Natural killer cell treated with Interleukin-12 subunit alpha and Interleukin-12 subunit beta and Interleukin-15 and Interleukin-18, amount 100 ng/mL, for 72 hours (primary cell): ENCODE data around the gene CFTR. TPM values are rescaled to one million over a fixed set of nuclear protein-coding genes. Genes with fewer than 3 reads are reported as not detected.
"Not testable (repeated sequence)": the region's sequence is repeated elsewhere in the genome, so short reads cannot be mapped to it uniquely, and the experiment has no call there.

Experiments
- ATAC-seq, 2 donors: fragments of 150-1000 bp; cut with Tn5 transposase in 1 of 2; sonication (Bioruptor Pico), chemical (Tn5 transposase) in 1 of 2; 2 replicates each; pipeline ENCODE4 v1.10.0; 2021
- DNase-seq: peaks from one replicate; pipeline ENCODE4 v3.0.0; 2022; ENCODE audit warnings: low spot score
- H3K27ac Mint-ChIP-seq, 2 donors: 1 replicate in 1 of 2; 2 replicates in 1 of 2; pipeline ENCODE4 v1.8.0; 2022; ENCODE audit warnings: mixed read lengths in 2 of 2, mild to moderate bottlenecking in 1 of 2, moderate library complexity in 1 of 2
- H3K27me3 Mint-ChIP-seq, 2 donors: 1 replicate in 1 of 2; 2 replicates in 1 of 2; pipeline ENCODE4 v1.8.0; 2022; ENCODE audit warnings: mixed read lengths in 2 of 2
- H3K36me3 Mint-ChIP-seq: one replicate; pipeline ENCODE4 v1.8.0; 2022; ENCODE audit warnings: mixed read lengths
- H3K4me1 Mint-ChIP-seq, 2 donors: 1 replicate in 1 of 2; 2 replicates in 1 of 2; pipeline ENCODE4 v1.8.0; 2022; ENCODE audit warnings: low read depth in 2 of 2, mixed read lengths in 2 of 2, mild to moderate bottlenecking in 1 of 2
- H3K4me3 Mint-ChIP-seq: one replicate; pipeline ENCODE4 v1.8.0; 2022; ENCODE audit warnings: mixed read lengths
- H3K9me3 Mint-ChIP-seq: 2 replicates; pipeline ENCODE4 v1.8.0; 2022; ENCODE audit warnings: mixed read lengths
- total RNA-seq, 2 donors: library from RNA; stranded (reverse); gene quantifications; one replicate each; pipeline ENCODE4 v1.2.3, GENCODE V29; 2022

Gene CFTR
- total RNA-seq, 2 donors from 2014 or later, result not detected

- no peaks in the 10 kb centered on the region for H3K4me1 Mint-ChIP-seq
- H3K36me3 Mint-ChIP-seq, result no peaks in the 10 kb centered on the region
- H3K9me3 Mint-ChIP-seq, result no peaks in the 10 kb centered on the region
- H3K27ac Mint-ChIP-seq, result no peak overlapping the region
- H3K27me3 Mint-ChIP-seq, result no peaks in the 10 kb centered on the region
- H3K4me3 Mint-ChIP-seq, result no peak overlapping the region
- no peak for DNase-seq
- ATAC-seq, result no peak
These were observed 226.4 kb downstream of the CFTR start for GRCh38 chr7:117706210-117706609.

- H3K27me3 Mint-ChIP-seq, result no peaks in the 10 kb centered on the region
- ATAC-seq (no peak), DNase-seq (no peak)
- no peaks in the 10 kb centered on the region for H3K9me3 Mint-ChIP-seq
- no peak overlapping the region for H3K27ac Mint-ChIP-seq
- H3K4me3 Mint-ChIP-seq, result no peak overlapping the region
- H3K36me3 Mint-ChIP-seq, result no peaks in the 10 kb centered on the region
- H3K4me1 Mint-ChIP-seq, result no peaks in the 10 kb centered on the region
These were observed 227.3 kb downstream of the CFTR start for GRCh38 chr7:117707080-117707479.

GRCh38 chr7:117708173-117708572 lies 228.3 kb downstream of the CFTR start:
- H3K36me3 Mint-ChIP-seq, DNase-seq, H3K27ac Mint-ChIP-seq, ATAC-seq, H3K27me3 Mint-ChIP-seq, H3K4me3 Mint-ChIP-seq, H3K9me3 Mint-ChIP-seq, H3K4me1 Mint-ChIP-seq: not testable (repeated sequence)

- no peak overlapping the region for H3K27ac Mint-ChIP-seq
- H3K4me3 Mint-ChIP-seq, result no peak overlapping the region
- DNase-seq (no peak), ATAC-seq (no peak)
- H3K36me3 Mint-ChIP-seq, result no peaks in the 10 kb centered on the region
- peaks cover 4% of the 10 kb centered on the region for H3K9me3 Mint-ChIP-seq
- no peaks in the 10 kb centered on the region for H3K27me3 Mint-ChIP-seq
- H3K4me1 Mint-ChIP-seq, result no peaks in the 10 kb centered on the region
These were observed 231.7 kb downstream of the CFTR start for GRCh38 chr7:117711556-117711955.

GRCh38 chr7:117715784-117716445 lies 236.1 kb downstream of the CFTR start:
- DNase-seq, result no peak
- Mint-ChIP-seq H3K36me3 (no peaks in the 10 kb centered on the region), H3K27me3 (no peaks in the 10 kb centered on the region), H3K4me3 (no peak overlapping the region), H3K27ac (no peak overlapping the region), H3K9me3 (peaks cover 4% of the 10 kb centered on the region), H3K4me1 (no peaks in the 10 kb centered on the region)
- no peak for ATAC-seq

- H3K4me3 Mint-ChIP-seq, result no peak overlapping the region
- no peak for ATAC-seq
These were observed 237.0 kb downstream of the CFTR start for GRCh38 chr7:117716707-117717299.

GRCh38 chr7:117717357-117717756 lies 237.5 kb downstream of the CFTR start:
- no peak overlapping the region for H3K4me3 Mint-ChIP-seq
- no peaks in the 10 kb centered on the region for H3K36me3 Mint-ChIP-seq
- no peaks in the 10 kb centered on the region for H3K27me3 Mint-ChIP-seq
- DNase-seq (no peak), ATAC-seq (no peak)
- H3K27ac Mint-ChIP-seq, result no peak overlapping the region
- no peaks in the 10 kb centered on the region for H3K4me1 Mint-ChIP-seq
- H3K9me3 Mint-ChIP-seq, result peaks cover 4% of the 10 kb centered on the region

More at GRCh38 chr7:117716707-117717299, 237.0 kb downstream of the CFTR start:
- H3K4me1 Mint-ChIP-seq, result no peaks in the 10 kb centered on the region
- DNase-seq, result no peak
- H3K9me3 Mint-ChIP-seq, result peaks cover 4% of the 10 kb centered on the region
- no peak overlapping the region for H3K27ac Mint-ChIP-seq
- no peaks in the 10 kb centered on the region for H3K36me3 Mint-ChIP-seq
- H3K27me3 Mint-ChIP-seq, result no peaks in the 10 kb centered on the region

Other genes starting within 250 kb of the CFTR start
- gene WNT2, start 157.0 kb upstream of the CFTR start, total RNA-seq, result not detected
- gene ASZ1, start 52.5 kb upstream of the CFTR start, total RNA-seq, result not detected